Esophagus mucosa (tissue), 1 donor: ENCODE data around the gene RASSF10. TPM values are rescaled to one million over a fixed set of nuclear protein-coding genes. Genes with fewer than 3 reads are reported as not detected.

Source experiments
- ATAC-seq: fragments of 200-7000 bp; cut with Tn5 transposase; one replicate; pipeline ENCODE4 v1.9.1; 2020
- total RNA-seq: library from RNA; stranded (reverse); gene quantifications from one replicate; pipeline ENCODE4 v1.2.4, GENCODE V29; 2023
- donor health status: DM: yes; HTN: yes; CAD: no.

RASSF10 gene
- 11.3 TPM for total RNA-seq

- peak; percentile 96 for ATAC-seq
Measured at GRCh38 chr11:13008625-13009475, at the start of gene RASSF10. Gene RASSF10 (plus strand): TSS chr11:13009316. CDS start chr11:13009577, 261 bp downstream.

DNA sequence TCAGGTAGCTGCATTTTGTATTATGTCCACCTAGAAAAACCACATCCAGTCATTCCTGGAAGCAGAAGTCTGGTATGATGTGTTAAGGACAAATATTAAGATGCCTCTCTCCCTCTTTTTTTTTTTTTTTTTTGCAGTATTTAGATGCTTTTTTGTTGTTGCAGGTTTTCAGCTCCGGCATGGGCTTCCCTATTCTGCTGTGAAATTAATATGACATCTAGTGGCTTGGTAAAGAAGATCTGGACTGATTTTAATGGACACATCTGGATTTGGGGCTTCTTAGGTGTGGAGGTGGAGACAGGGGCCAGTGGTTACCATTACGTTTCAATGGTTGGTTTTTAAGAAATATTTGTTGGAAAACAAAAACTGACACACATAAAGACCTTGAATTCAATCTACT is 47.5 kb upstream of the RASSF10 start:
- ATAC-seq: no peak

GRCh38 chr11:12962306-12962705 is 46.8 kb upstream of the RASSF10 start:
- no peak for ATAC-seq

DNA sequence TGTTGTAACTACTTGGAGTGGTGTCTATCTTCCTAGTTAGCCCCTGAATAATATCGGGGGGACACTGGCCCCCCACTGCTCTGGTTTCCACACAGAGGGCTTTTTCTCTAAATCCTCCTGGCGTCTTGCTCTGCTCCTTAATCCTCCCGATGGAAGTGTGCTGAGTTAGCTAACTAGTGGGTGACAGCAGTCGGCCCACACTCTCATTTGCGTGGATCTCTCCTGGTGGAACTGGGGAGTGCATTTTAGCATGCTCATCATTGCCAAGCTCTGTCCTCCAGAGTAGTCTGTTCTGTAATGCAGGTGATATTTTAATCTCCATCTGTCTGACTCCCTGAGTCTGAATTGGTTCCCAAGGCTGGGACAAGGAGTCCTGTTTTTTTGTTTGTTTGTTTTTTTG is 46.1 kb upstream of the RASSF10 start:
- ATAC-seq: no peak

DNA sequence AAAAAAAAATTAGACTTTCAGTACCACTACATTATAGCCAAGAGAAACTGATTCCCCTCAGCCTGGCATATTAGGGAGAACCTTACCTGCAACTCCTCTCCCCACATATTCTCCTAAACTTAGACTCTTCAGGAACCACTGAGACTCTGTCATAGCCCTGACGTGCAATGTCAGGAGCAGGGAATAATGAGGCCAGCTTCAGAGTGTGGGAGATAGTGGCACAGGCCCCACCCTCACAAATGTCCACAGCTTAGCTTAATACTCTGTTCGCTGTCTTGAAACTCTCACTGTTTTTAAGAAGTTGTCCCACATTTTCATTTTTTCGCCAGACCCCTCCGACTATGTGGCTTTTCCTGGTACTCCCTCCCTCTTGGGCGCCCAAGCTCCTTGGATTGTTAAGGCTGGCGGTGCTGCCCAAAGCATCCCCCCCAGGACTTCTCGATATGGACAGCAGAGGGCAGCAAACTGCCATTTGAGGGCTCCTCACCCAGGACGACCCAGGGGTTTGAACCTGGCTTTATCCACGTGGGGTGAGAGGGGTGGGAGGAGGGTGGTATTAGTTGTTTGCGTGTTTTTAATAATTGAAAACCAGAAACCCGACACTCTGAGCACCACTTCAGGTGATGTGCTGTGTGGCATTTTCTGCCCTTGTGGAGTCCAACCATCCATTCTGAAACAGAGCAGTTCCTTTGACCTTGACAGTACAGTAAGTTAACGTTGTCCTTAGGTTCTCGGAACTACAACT is 45.2 kb upstream of the RASSF10 start:
- peak; percentile 72 for ATAC-seq

- ATAC-seq: no peak
Measured at GRCh38 chr11:12964650-12965049, 44.5 kb upstream of the RASSF10 start.

DNA sequence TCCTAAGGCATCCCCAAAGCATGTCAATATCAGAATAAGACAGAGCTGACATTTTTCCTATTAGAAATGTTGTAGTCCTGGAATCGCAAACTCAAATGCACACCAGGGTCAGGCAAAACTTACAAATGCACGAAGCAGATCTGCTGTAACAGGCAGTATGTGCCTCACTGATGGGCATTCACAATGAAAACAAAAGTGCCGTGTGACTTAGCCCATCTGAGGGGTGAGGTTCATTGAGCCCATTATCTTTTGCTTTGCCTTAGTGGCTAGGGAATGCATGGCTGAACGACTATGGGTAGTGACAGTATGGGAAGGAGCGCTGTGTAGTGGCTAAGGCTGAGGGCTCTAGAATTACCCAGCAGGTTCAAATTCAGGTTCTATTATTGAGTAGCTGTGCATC is 43.1 kb upstream of the RASSF10 start:
- ATAC-seq: no peak

DNA sequence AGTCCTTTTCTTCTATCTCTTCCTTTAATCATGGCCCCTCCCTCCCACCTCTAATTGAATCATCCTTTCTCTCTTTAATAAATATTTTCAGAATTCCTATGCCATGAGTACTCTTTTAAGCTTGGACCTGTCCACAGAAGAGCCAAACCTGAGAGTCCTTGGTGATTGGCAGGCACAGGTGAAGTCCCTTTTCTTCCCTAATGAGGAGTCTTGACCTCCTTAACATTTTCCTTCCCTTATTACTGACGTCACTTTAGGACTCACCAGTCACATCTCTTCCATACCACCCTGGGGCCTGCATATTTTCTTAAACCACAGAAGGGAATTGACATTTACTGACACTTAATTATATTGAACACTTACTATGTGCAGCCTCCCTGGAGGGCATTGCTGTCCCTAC is 41.0 kb upstream of the RASSF10 start:
- ATAC-seq: no peak

- no peak for ATAC-seq
Measured at GRCh38 chr11:12968826-12969225, 40.3 kb upstream of the RASSF10 start.

GRCh38 chr11:12971955-12972354 is 37.2 kb upstream of the RASSF10 start:
- ATAC-seq: no peak

- no peak for ATAC-seq
Measured at GRCh38 chr11:12973528-12974181, 35.5 kb upstream of the RASSF10 start.

DNA sequence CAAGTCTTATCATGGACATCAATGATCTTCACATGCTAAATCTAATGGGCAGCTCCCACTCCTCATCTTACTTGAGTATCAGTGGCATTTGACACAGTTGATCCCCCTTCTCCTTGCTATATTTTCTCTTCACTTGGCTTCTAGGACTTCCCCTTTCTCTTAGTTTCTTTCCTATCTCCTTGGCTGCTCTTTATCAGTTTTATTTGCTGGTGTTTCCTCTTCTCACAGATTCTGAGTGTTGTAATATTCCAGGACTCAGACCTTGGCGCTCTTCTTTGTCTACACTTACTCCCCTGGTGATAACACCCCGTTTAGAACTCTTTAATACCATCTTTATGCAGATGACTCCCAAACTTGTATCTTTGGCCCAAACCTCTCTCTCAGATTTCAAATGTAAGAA is 33.9 kb upstream of the RASSF10 start:
- no peak for ATAC-seq

DNA sequence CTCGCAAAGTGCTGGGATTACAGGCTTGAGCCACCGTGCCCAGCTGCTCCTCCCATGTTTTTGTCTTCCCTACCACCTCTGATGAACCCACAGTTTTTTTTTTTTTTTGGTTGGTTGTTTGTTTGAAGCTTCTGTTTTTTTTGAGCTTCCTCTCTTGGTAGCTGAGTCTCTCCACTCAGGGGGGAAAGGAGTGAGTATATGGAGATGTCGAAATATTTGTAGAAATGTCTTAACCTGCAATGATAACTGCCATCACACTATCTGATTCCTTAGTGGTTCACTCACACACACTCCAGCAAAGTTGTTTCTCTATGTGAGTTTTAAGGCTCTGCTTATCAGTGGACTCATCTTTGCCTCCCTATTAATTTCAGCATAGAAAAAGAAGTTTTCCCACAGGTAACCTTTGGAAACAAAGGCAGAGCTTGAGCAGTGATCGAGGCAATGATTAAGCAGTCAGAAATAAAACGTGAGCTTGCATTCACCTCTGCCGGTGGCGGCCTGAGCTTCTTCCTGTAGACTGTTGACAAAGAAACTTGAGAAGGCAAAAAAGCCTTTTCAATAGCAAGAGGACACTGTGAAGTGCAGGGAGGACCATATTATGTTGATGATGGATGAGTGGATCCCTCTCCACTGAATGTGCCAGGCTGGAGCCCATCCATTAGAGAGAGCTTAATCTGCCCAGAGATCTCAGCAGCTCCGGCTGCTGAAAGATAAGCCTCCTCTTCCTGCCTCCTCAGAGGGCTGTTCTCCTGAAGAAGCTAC is 29.0 kb upstream of the RASSF10 start:
- ATAC-seq: no peak

GRCh38 chr11:12981676-12982522 is 27.2 kb upstream of the RASSF10 start:
- peak; percentile 47 for ATAC-seq

GRCh38 chr11:12983336-12983735 is 25.8 kb upstream of the RASSF10 start:
- ATAC-seq: no peak

DNA sequence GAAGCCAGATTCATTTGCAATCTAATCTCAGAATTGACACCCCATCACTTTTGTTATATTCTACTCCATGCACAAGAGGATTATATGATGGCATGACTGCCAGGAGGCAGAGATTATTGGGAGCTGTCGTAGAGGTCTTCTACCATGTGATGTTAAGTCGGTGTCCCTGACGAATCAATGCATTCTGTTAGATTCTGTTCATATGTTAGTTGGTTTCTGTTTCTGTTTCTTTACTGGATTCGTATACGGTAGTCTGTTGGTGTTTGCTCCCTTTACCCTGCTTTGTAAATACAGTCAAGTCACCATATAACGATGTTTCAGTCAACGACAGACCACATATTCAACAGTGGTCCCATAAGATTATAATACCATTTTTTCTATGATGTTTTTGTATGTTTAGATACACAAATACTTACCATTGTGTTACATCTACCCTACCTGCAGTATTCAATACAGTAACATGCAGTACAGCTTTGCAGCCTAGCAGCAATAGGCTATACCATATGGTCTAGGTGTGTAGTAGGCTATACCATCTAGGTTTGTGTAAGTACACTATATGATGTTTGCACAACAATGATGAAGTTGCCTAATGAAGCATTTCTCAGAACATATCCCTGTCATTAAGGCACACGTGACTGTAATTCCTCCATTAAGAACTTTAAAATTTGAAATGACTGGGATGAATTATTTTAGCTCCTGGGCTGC is 22.8 kb upstream of the RASSF10 start:
- no peak for ATAC-seq

- ATAC-seq: peak; percentile 75
Measured at GRCh38 chr11:12989428-12990161, 19.5 kb upstream of the RASSF10 start.

DNA sequence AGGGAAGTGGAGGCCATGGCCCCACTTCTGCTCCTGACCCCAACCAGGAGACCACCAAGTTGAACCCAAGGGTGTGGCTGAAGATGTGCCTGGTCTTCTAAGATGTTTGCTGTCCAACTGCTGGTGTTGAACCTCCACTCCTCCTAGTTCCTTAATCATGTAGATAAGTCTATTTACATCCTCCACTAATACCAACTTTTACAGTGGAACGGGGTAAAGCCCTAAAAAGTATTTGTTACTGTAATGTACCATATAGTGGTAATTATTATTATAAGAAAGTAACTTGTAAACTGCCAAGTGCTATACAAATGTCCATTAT is 19.0 kb upstream of the RASSF10 start:
- ATAC-seq: no peak

- no peak for ATAC-seq
Measured at GRCh38 chr11:12991426-12991825, 17.7 kb upstream of the RASSF10 start.

GRCh38 chr11:12993626-12994025 is 15.5 kb upstream of the RASSF10 start:
- ATAC-seq: peak; percentile 81
